Measurements from ENCODE around the gene PDHB. TPM values are rescaled to one million over a fixed set of nuclear protein-coding genes. Genes with fewer than 3 reads are reported as not detected.

The PDHB gene
- total and polyA plus RNA-seq, 2 of the 13 experiments (the other 11 are each of a cell fraction or from before 2014, with no cell fraction given) = 108 to 153 TPM

- TF ChIP-seq, protein P1, sequence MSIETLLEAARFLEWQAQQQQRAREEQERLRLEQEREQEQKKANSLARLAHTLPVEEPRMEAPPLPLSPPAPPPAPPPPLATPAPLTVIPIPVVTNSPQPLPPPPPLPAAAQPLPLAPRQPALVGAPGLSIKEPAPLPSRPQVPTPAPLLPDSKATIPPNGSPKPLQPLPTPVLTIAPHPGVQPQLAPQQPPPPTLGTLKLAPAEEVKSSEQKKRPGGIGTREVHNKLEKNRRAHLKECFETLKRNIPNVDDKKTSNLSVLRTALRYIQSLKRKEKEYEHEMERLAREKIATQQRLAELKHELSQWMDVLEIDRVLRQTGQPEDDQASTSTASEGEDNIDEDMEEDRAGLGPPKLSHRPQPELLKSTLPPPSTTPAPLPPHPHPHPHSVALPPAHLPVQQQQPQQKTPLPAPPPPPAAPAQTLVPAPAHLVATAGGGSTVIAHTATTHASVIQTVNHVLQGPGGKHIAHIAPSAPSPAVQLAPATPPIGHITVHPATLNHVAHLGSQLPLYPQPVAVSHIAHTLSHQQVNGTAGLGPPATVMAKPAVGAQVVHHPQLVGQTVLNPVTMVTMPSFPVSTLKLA (IDR thresholded peaks at IDR 0.05) = no peak
- TF ChIP-seq SIN3A (IDR thresholded peaks at IDR 0.05; ENCODE audit: borderline replicate concordance, low read depth, low read length) (no peak), MYNN (CRISPR knock-in tag; IDR thresholded peaks at IDR 0.05; ENCODE audit: low read depth) (no peak), ZFP37 (CRISPR knock-in tag; IDR thresholded peaks at IDR 0.05; ENCODE audit: borderline replicate concordance) (no peak), ZNF609 (CRISPR knock-in tag; IDR thresholded peaks at IDR 0.05; ENCODE audit: borderline replicate concordance) (peak; percentile 46; the same call in 1 of the 2 replicates), RORA (CRISPR knock-in tag; IDR thresholded peaks at IDR 0.05) (no peak), ZNF432 (CRISPR knock-in tag; IDR thresholded peaks at IDR 0.05; ENCODE audit: borderline replicate concordance) (no peak), POGZ (CRISPR knock-in tag; IDR thresholded peaks at IDR 0.05) (0 out of 2 replicates have a peak, but pooled peaks have one; percentile 3), SAP130 (CRISPR knock-in tag; IDR thresholded peaks at IDR 0.05; ENCODE audit: low read depth) (0 out of 2 replicates have a peak, but pooled peaks have one; percentile 7), DNMT3B (CRISPR knock-in tag; conservative IDR thresholded peaks at IDR 0.05) (no peak), U2AF2 (IDR thresholded peaks at IDR 0.05; ENCODE audit: low read depth, low read length) (no peak), HMGA1 (CRISPR knock-in tag; conservative IDR thresholded peaks at IDR 0.05) (no peak), GFI1 (CRISPR knock-in tag; IDR thresholded peaks at IDR 0.05; ENCODE audit: borderline replicate concordance) (no peak), ESRRA (CRISPR knock-in tag; IDR thresholded peaks at IDR 0.05; ENCODE audit: low read depth) (no peak), MAF1 (CRISPR knock-in tag; IDR thresholded peaks at IDR 0.05; ENCODE audit: borderline replicate concordance) (no peak), HOXD1 (CRISPR knock-in tag; IDR thresholded peaks at IDR 0.05) (no peak), KLF12 (CRISPR knock-in tag; IDR thresholded peaks at IDR 0.05; ENCODE audit: borderline replicate concordance) (no peak), TOPORS (CRISPR knock-in tag; IDR thresholded peaks at IDR 0.05) (no peak), RAD51 (IDR thresholded peaks at IDR 0.05; ENCODE audit: borderline replicate concordance) (no peak), PHF20 (CRISPR knock-in tag; IDR thresholded peaks at IDR 0.05) (no peak), CREB1 (IDR thresholded peaks at IDR 0.05) (no peak), CREB1 (CRISPR knock-in tag; IDR thresholded peaks at IDR 0.05) (0 out of 2 replicates have a peak, but pooled peaks have one; percentile 44)
- TF ChIP-seq, protein P2, sequence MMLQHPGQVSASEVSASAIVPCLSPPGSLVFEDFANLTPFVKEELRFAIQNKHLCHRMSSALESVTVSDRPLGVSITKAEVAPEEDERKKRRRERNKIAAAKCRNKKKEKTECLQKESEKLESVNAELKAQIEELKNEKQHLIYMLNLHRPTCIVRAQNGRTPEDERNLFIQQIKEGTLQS (CRISPR knock-in tag; IDR thresholded peaks at IDR 0.05) = no peak
- TF ChIP-seq, protein P3, sequence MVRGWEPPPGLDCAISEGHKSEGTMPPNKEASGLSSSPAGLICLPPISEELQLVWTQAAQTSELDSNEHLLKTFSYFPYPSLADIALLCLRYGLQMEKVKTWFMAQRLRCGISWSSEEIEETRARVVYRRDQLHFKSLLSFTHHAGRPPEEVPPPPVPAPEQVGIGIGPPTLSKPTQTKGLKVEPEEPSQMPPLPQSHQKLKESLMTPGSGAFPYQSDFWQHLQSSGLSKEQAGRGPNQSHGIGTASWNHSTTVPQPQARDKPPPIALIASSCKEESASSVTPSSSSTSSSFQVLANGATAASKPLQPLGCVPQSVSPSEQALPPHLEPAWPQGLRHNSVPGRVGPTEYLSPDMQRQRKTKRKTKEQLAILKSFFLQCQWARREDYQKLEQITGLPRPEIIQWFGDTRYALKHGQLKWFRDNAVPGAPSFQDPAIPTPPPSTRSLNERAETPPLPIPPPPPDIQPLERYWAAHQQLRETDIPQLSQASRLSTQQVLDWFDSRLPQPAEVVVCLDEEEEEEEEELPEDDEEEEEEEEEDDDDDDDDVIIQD (CRISPR knock-in tag; IDR thresholded peaks at IDR 0.05; ENCODE audit: low read depth) = no peak
Observed at GRCh38 chr3:58474348-58474911, 40.8 kb upstream of the PDHB start (continued).

Measured in HepG2 (cell line).